Right cardiac atrium (tissue), 5 donors: ENCODE results near the gene SPAAR. TPM values are rescaled to one million over a fixed set of nuclear protein-coding genes. Genes with fewer than 3 reads are reported as not detected.

ENCODE experiments used
- ATAC-seq, 2 donors: fragments of 200-7000 bp; cut with Tn5 transposase; one replicate each; pipeline versions ENCODE4 v1.8.0 to v1.9.1; 2020; ENCODE audit warnings: moderate library complexity in 2 of 2, mild to moderate bottlenecking in 1 of 2
- DNase-seq, 3 donors: peaks; one replicate each; pipeline ENCODE4 v3.0.0-alpha.2; 2020
- H3K27ac ChIP-seq: one replicate; pipeline ENCODE4 v1.5.1; 2013; ENCODE audit warnings: mild to moderate bottlenecking, low read length, control low read depth, moderate library complexity
- H3K27me3 ChIP-seq: one replicate; pipeline ENCODE4 v1.6.1; 2013; ENCODE audit not compliant: control insufficient read depth, insufficient read depth
- H3K4me1 ChIP-seq: one replicate; pipeline ENCODE4 v1.6.1; 2013; ENCODE audit warnings: low read length; ENCODE audit not compliant: control insufficient read depth, insufficient read depth
- H3K4me3 ChIP-seq: one replicate; pipeline ENCODE4 v1.5.1; 2013; ENCODE audit warnings: low read length, control low read depth
- H3K9me3 ChIP-seq: one replicate; pipeline ENCODE4 v1.6.1; 2013; ENCODE audit warnings: low read length; ENCODE audit not compliant: control insufficient read depth
- WGBS: extraction: QIAGEN DNeasy Blood & Tissue Kit; methylation state at CpG from one replicate; pipeline ENCODE4 v1.1.7; 2013; 5-methylcytosine and 5-hydroxymethylcytosine counted together
- intact Hi-C, 4 donors: fragments of 100-400 bp; cut with DNase I; formaldehyde crosslinking; loops; one replicate each; pipeline versions ENCODE4 v1.11.0 to v1.14.0; 2022 to 2023
- long read RNA-seq, 4 donors: library from polyadenylated mRNA; unstranded; transcript quantifications; one replicate each; pipeline ENCODE4 v2.0.0, GENCODE V29; 2020 to 2021
- polyA plus RNA-seq: library from polyadenylated mRNA; stranded (reverse); fragments of 200-250 nt; gene quantifications from one replicate; pipeline ENCODE4 v1.2.3, GENCODE V29; 2013
- total RNA-seq, 4 donors: library from RNA; stranded (reverse); fragmentation: NEBNext Ultra II Directional; extraction: Animal tissue kit (Norgen Biotek cat#: 25700); gene quantifications; one replicate each; pipeline ENCODE4 v1.2.1, GENCODE V29; 2021
- donor health status: healthy with polysubstance abuse.
- donor health status: DM: no; HTN: yes; CAD: no.
- donor health status: DM: no; HTN: no; CAD: no.
- donor health status: DM: no; HTN: yes; CAD: no; lungs with severe emphysema.
- donor health status: DM: yes; HTN: yes; CAD: no.

SPAAR gene
- total RNA-seq (1 to 10 TPM; 3.7 to 8.0 (median 5.8) TPM), polyA plus RNA-seq (8.7 TPM)
- long read RNA-seq, donor 1, partial matches to known transcripts, result 0 of 9 reads
- long read RNA-seq, donor 1, other reads (novel, unspliced or antisense), result 1 of 9 reads
- long read RNA-seq, donor 2, result 0 reads
- long read RNA-seq, donor 3, transcript SPAAR-202 (2 exons, 1,612 nt), result major isoform, 12 of 21 reads
- long read RNA-seq, donor 3, transcript SPAAR-203 (1 exons, 1,538 nt), result minor isoform, 7 of 21 reads
- long read RNA-seq, donor 3, partial matches to known transcripts, result 0 of 21 reads
- long read RNA-seq, donor 3, other reads (novel, unspliced or antisense), result 2 of 21 reads
- long read RNA-seq, donor 4, partial matches to known transcripts, result 0 of 3 reads
- long read RNA-seq, donor 4, other reads (novel, unspliced or antisense), result 0 of 3 reads

GRCh38 chr9:35909274-35909673 is at the start of gene SPAAR:
Gene SPAAR, plus strand, starts transcription at chr9:35909490. Its CDS starts 974 bp downstream, at chr9:35910464.
- Histone ChIP-seq H3K27me3 (no peaks in the 10 kb centered on the region), H3K4me3 (peak within 1 kb of the TSS; percentile 36), H3K4me1 (peaks cover 34% of the 10 kb centered on the region), H3K27ac (peak within 1 kb of the TSS; percentile 97), H3K9me3 (no peaks in the 10 kb centered on the region)
- 57% methylated on average over 11 of the region's 11 CpGs for WGBS
- no peak for ATAC-seq
- intact Hi-C loops, result loop anchor here in 2 of 4 donors (5.0 to 10.0 kb wide), 2 partner anchors 38 to 116 kb away; no protein-coding TSS in a partner anchor
- DNase-seq, result peak; percentile 39 to 76 (median 74)

- no peak overlapping the region for H3K4me3 ChIP-seq
- no peak overlapping the region for H3K27ac ChIP-seq
- no peak for ATAC-seq
- intact Hi-C loops, result no loop called here
- WGBS, result 40% methylated on average over 3 of the region's 3 CpGs
- H3K4me1 ChIP-seq, result no peaks in the 10 kb centered on the region
- no peak for DNase-seq
- no peaks in the 10 kb centered on the region for H3K9me3 ChIP-seq
- no peaks in the 10 kb centered on the region for H3K27me3 ChIP-seq
Measured at GRCh38 chr9:35859990-35860339, 49.3 kb upstream of the SPAAR start.

GRCh38 chr9:35861161-35861897 is 48.0 kb upstream of the SPAAR start:
- Histone ChIP-seq H3K4me1 (no peaks in the 10 kb centered on the region), H3K4me3 (no peak overlapping the region), H3K9me3 (no peaks in the 10 kb centered on the region), H3K27ac (no peak overlapping the region), H3K27me3 (no peaks in the 10 kb centered on the region)
- intact Hi-C loops, result no loop called here
- DNase-seq (no peak), ATAC-seq (no peak)
- WGBS, result 70% methylated on average over 12 of the region's 12 CpGs

GRCh38 chr9:35862328-35862727 is 47.0 kb upstream of the SPAAR start:
- ATAC-seq, result no peak
- no peak for DNase-seq
- Histone ChIP-seq H3K27me3 (no peaks in the 10 kb centered on the region), H3K27ac (no peak overlapping the region), H3K9me3 (no peaks in the 10 kb centered on the region), H3K4me1 (no peaks in the 10 kb centered on the region), H3K4me3 (no peak overlapping the region)
- intact Hi-C loops, result no loop called here
- 82% methylated on average over 4 of the region's 4 CpGs for WGBS

GRCh38 chr9:35863583-35863982 is 45.7 kb upstream of the SPAAR start:
- Histone ChIP-seq H3K4me3 (no peak overlapping the region), H3K9me3 (no peaks in the 10 kb centered on the region), H3K27me3 (no peaks in the 10 kb centered on the region), H3K27ac (no peak overlapping the region), H3K4me1 (no peaks in the 10 kb centered on the region)
- DNase-seq (no peak), ATAC-seq (no peak)
- 71% methylated on average over 8 of the region's 8 CpGs for WGBS
- intact Hi-C loops, result no loop called here

- WGBS, result 84% methylated on average over 8 of the region's 8 CpGs
- ATAC-seq (no peak), DNase-seq (no peak)
Measured at GRCh38 chr9:35864695-35865255, 44.5 kb upstream of the SPAAR start.

GRCh38 chr9:35867538-35867937 is 41.8 kb upstream of the SPAAR start:
- Histone ChIP-seq H3K4me3 (no peak overlapping the region), H3K27ac (no peak overlapping the region), H3K27me3 (no peaks in the 10 kb centered on the region), H3K9me3 (no peaks in the 10 kb centered on the region), H3K4me1 (no peaks in the 10 kb centered on the region)
- intact Hi-C loops, result no loop called here
- ATAC-seq (no peak), DNase-seq (no peak)
- whole genome bisulfite sequencing, result 94% methylated on average over 4 of the region's 4 CpGs

More at GRCh38 chr9:35864695-35865255, 44.5 kb upstream of the SPAAR start:
- Histone ChIP-seq H3K4me1 (no peaks in the 10 kb centered on the region), H3K27ac (no peak overlapping the region), H3K27me3 (no peaks in the 10 kb centered on the region), H3K4me3 (no peak overlapping the region), H3K9me3 (no peaks in the 10 kb centered on the region)
- intact Hi-C loops, result no loop called here

GRCh38 chr9:35868933-35869332 is 40.4 kb upstream of the SPAAR start:
- WGBS, result 76% methylated on average over 2 of the region's 2 CpGs
- H3K27me3 ChIP-seq, result no peaks in the 10 kb centered on the region
- no peaks in the 10 kb centered on the region for H3K9me3 ChIP-seq
- DNase-seq (no peak), ATAC-seq (no peak)
- no peaks in the 10 kb centered on the region for H3K4me1 ChIP-seq
- H3K27ac ChIP-seq, result no peak overlapping the region
- H3K4me3 ChIP-seq, result no peak overlapping the region
- intact Hi-C loops, result no loop called here

- Histone ChIP-seq H3K9me3 (no peaks in the 10 kb centered on the region), H3K4me1 (no peaks in the 10 kb centered on the region), H3K27ac (no peak overlapping the region), H3K4me3 (no peak overlapping the region), H3K27me3 (no peaks in the 10 kb centered on the region)
- intact Hi-C loops, result no loop called here
- DNase-seq (no peak), ATAC-seq (peak in 1 of 2 donors; percentile 34)
- WGBS, result 88% methylated on average over 19 of the region's 19 CpGs
Measured at GRCh38 chr9:35869621-35870216, 39.6 kb upstream of the SPAAR start.

- intact Hi-C loops, result no loop called here
- Histone ChIP-seq H3K4me1 (no peaks in the 10 kb centered on the region), H3K9me3 (no peaks in the 10 kb centered on the region), H3K27ac (no peak within 1 kb of the TSS), H3K4me3 (no peak within 1 kb of the TSS), H3K27me3 (no peaks in the 10 kb centered on the region)
- DNase-seq (no peak), ATAC-seq (no peak)
- 90% methylated on average over 8 of the region's 8 CpGs for WGBS
Measured at GRCh38 chr9:35870351-35870923, 38.9 kb upstream of the SPAAR start, which contains the start of gene OR13J1. Gene OR13J1, minus strand, starts transcription at chr9:35870401. Its CDS starts 0 bp downstream, at chr9:35870401.
